T-helper 1 cell treated with Interleukin-12 subunit alpha and Interleukin-12 subunit beta and Interleukin-4 antibody, amounts not matched to agents 30 μg/mL and 1 μg/mL, for 36 hours (primary cell): ENCODE measurements around the gene CDK6.

ENCODE experiments used
- H3K27ac Mint-ChIP-seq: one replicate; pipeline ENCODE4 v1.8.0; 2021; ENCODE audit warnings: mild to moderate bottlenecking, mixed read lengths
- H3K27me3 Mint-ChIP-seq: one replicate; pipeline ENCODE4 v1.8.0; 2021; ENCODE audit warnings: low read depth, mixed read lengths
- H3K36me3 Mint-ChIP-seq: one replicate; pipeline ENCODE4 v1.8.0; 2021; ENCODE audit warnings: low read depth, mixed read lengths
- H3K4me1 Mint-ChIP-seq: one replicate; pipeline ENCODE4 v1.8.0; 2021; ENCODE audit warnings: low read depth, mixed read lengths
- H3K4me3 Mint-ChIP-seq: one replicate; pipeline ENCODE4 v1.8.0; 2021; ENCODE audit warnings: mild to moderate bottlenecking, moderate library complexity, mixed read lengths
- H3K9me3 Mint-ChIP-seq: one replicate; pipeline ENCODE4 v1.8.0; 2021; ENCODE audit warnings: mixed read lengths

Gene CDK6

GRCh38 chr7:92588561-92588960 lies 247.8 kb downstream of the CDK6 start:
- Mint-ChIP-seq H3K4me1 (peaks cover 40% of the 10 kb centered on the region), H3K9me3 (no peaks in the 10 kb centered on the region), H3K36me3 (peaks cover 22% of the 10 kb centered on the region)

GRCh38 chr7:92586841-92587240 lies 249.5 kb downstream of the CDK6 start:
- peaks cover 48% of the 10 kb centered on the region for H3K4me1 Mint-ChIP-seq
- peaks cover 26% of the 10 kb centered on the region for H3K36me3 Mint-ChIP-seq
- no peak overlapping the region for H3K4me3 Mint-ChIP-seq

More at GRCh38 chr7:92588561-92588960, 247.8 kb downstream of the CDK6 start:
- H3K27me3 Mint-ChIP-seq, result peaks cover 4% of the 10 kb centered on the region
- H3K4me3 Mint-ChIP-seq, result peak overlapping the region; percentile 89
- H3K27ac Mint-ChIP-seq, result peak overlapping the region; percentile 56

GRCh38 chr7:92586403-92586802 lies 250.0 kb downstream of the CDK6 start:
- H3K4me3 Mint-ChIP-seq, result peak overlapping the region; percentile 23
- peaks cover 46% of the 10 kb centered on the region for H3K4me1 Mint-ChIP-seq
- H3K9me3 Mint-ChIP-seq, result peaks cover 3% of the 10 kb centered on the region
- no peak overlapping the region for H3K27ac Mint-ChIP-seq
- peaks cover 1% of the 10 kb centered on the region for H3K27me3 Mint-ChIP-seq
- peaks cover 26% of the 10 kb centered on the region for H3K36me3 Mint-ChIP-seq

More at GRCh38 chr7:92586841-92587240, 249.5 kb downstream of the CDK6 start:
- Mint-ChIP-seq H3K27ac (no peak overlapping the region), H3K9me3 (peaks cover 3% of the 10 kb centered on the region), H3K27me3 (peaks cover 4% of the 10 kb centered on the region)

GRCh38 chr7:92584953-92585352 lies 251.4 kb downstream of the CDK6 start:
- Mint-ChIP-seq H3K4me1 (peaks cover 45% of the 10 kb centered on the region), H3K4me3 (no peak overlapping the region), H3K27me3 (no peaks in the 10 kb centered on the region), H3K9me3 (peaks cover 3% of the 10 kb centered on the region), H3K36me3 (peaks cover 33% of the 10 kb centered on the region), H3K27ac (peak overlapping the region; percentile 41)

- peaks cover 3% of the 10 kb centered on the region for H3K9me3 Mint-ChIP-seq
- peaks cover 37% of the 10 kb centered on the region for H3K36me3 Mint-ChIP-seq
- H3K27me3 Mint-ChIP-seq, result no peaks in the 10 kb centered on the region
- no peak overlapping the region for H3K4me3 Mint-ChIP-seq
- H3K4me1 Mint-ChIP-seq, result peaks cover 31% of the 10 kb centered on the region
- no peak overlapping the region for H3K27ac Mint-ChIP-seq
These were observed 253.4 kb downstream of the CDK6 start for GRCh38 chr7:92582948-92583347.

- no peak overlapping the region for H3K27ac Mint-ChIP-seq
- H3K9me3 Mint-ChIP-seq, result no peaks in the 10 kb centered on the region
- peaks cover 37% of the 10 kb centered on the region for H3K36me3 Mint-ChIP-seq
- peaks cover 5% of the 10 kb centered on the region for H3K4me1 Mint-ChIP-seq
- H3K4me3 Mint-ChIP-seq, result no peak overlapping the region
- no peaks in the 10 kb centered on the region for H3K27me3 Mint-ChIP-seq
These were observed 260.1 kb downstream of the CDK6 start for GRCh38 chr7:92576296-92576695.

GRCh38 chr7:92569137-92569536 lies 267.2 kb downstream of the CDK6 start:
- no peak overlapping the region for H3K4me3 Mint-ChIP-seq
- H3K36me3 Mint-ChIP-seq, result peaks cover 24% of the 10 kb centered on the region
- H3K27me3 Mint-ChIP-seq, result no peaks in the 10 kb centered on the region
- peaks cover 5% of the 10 kb centered on the region for H3K4me1 Mint-ChIP-seq
- H3K9me3 Mint-ChIP-seq, result no peaks in the 10 kb centered on the region
- no peak overlapping the region for H3K27ac Mint-ChIP-seq

GRCh38 chr7:92567460-92567859 lies 268.9 kb downstream of the CDK6 start:
- Mint-ChIP-seq H3K27ac (no peak overlapping the region), H3K4me3 (no peak overlapping the region), H3K9me3 (no peaks in the 10 kb centered on the region), H3K4me1 (peaks cover 2% of the 10 kb centered on the region), H3K36me3 (peaks cover 32% of the 10 kb centered on the region), H3K27me3 (no peaks in the 10 kb centered on the region)

- peaks cover 38% of the 10 kb centered on the region for H3K36me3 Mint-ChIP-seq
- H3K27me3 Mint-ChIP-seq, result no peaks in the 10 kb centered on the region
- no peak overlapping the region for H3K4me3 Mint-ChIP-seq
- no peak overlapping the region for H3K27ac Mint-ChIP-seq
- no peaks in the 10 kb centered on the region for H3K4me1 Mint-ChIP-seq
- H3K9me3 Mint-ChIP-seq, result no peaks in the 10 kb centered on the region
These were observed 273.0 kb downstream of the CDK6 start for GRCh38 chr7:92563345-92563744.

- Mint-ChIP-seq H3K36me3 (peaks cover 33% of the 10 kb centered on the region), H3K4me1 (no peaks in the 10 kb centered on the region), H3K27ac (no peak overlapping the region), H3K9me3 (no peaks in the 10 kb centered on the region), H3K4me3 (no peak overlapping the region), H3K27me3 (no peaks in the 10 kb centered on the region)
These were observed 275.8 kb downstream of the CDK6 start for GRCh38 chr7:92560602-92561001.

GRCh38 chr7:92557808-92558362 lies 278.5 kb downstream of the CDK6 start:
- Mint-ChIP-seq H3K36me3 (peaks cover 16% of the 10 kb centered on the region), H3K27me3 (no peaks in the 10 kb centered on the region), H3K4me1 (no peaks in the 10 kb centered on the region), H3K4me3 (no peak overlapping the region), H3K27ac (no peak overlapping the region), H3K9me3 (no peaks in the 10 kb centered on the region)

GRCh38 chr7:92557249-92557648 lies 279.1 kb downstream of the CDK6 start:
- H3K9me3 Mint-ChIP-seq, result no peaks in the 10 kb centered on the region
- peaks cover 13% of the 10 kb centered on the region for H3K36me3 Mint-ChIP-seq
- H3K4me1 Mint-ChIP-seq, result no peaks in the 10 kb centered on the region
- H3K4me3 Mint-ChIP-seq, result no peak overlapping the region
- H3K27ac Mint-ChIP-seq, result no peak overlapping the region
- H3K27me3 Mint-ChIP-seq, result no peaks in the 10 kb centered on the region
